Peyer's patch (tissue), 4 donors: ENCODE data around the gene COL27A1. TPM values are rescaled to one million over a fixed set of nuclear protein-coding genes. Genes with fewer than 3 reads are reported as not detected.
"Not testable (repeated sequence)": the region's sequence is repeated elsewhere in the genome, so short reads cannot be mapped to it uniquely, and the experiment has no call there.

Experiments
- DNase-seq, 3 donors: peaks; one replicate each; pipeline ENCODE4 v3.0.0-alpha.2; 2017 to 2019
- H3K27ac ChIP-seq, 4 donors: fragments of 200-600 bp; sonication (generic); one replicate each; pipeline ENCODE4 v1.5.1; 2016 to 2019
- H3K27me3 ChIP-seq, 2 donors: fragments of 200-600 bp; sonication (generic); one replicate each; pipeline ENCODE4 v1.5.1; 2019
- H3K36me3 ChIP-seq, 3 donors: fragments of 200-600 bp; sonication (generic); one replicate each; pipeline ENCODE4 v1.5.1; 2016 to 2019
- H3K4me1 ChIP-seq, 4 donors: fragments of 200-600 bp; sonication (generic); one replicate each; pipeline ENCODE4 v1.5.1; 2016 to 2019
- H3K4me3 ChIP-seq, 4 donors: fragments of 200-600 bp; sonication (generic); 1 replicate in 3 of 4; 2 replicates in 1 of 4; pipeline ENCODE4 v1.5.1; 2016 to 2019; ENCODE audit warnings: mild to moderate bottlenecking in 1 of 4
- H3K9me3 ChIP-seq, 4 donors: fragments of 200-600 bp; sonication (generic); one replicate each; pipeline ENCODE4 v1.5.1; 2016 to 2019; ENCODE audit warnings: mild to moderate bottlenecking in 1 of 4
- CTCF ChIP-seq, 6 experiments: fragments of 450-650 bp in 4 of 6; fragments of 200-600 bp in 2 of 6; sonication (generic) in 1 of 6; IDR thresholded peaks; one replicate each; pipeline ENCODE4 v1.5.1; 2017 to 2019; ENCODE audit warnings: antibody characterized with exemption in 6 of 6, mild to moderate bottlenecking in 3 of 6, moderate library complexity in 1 of 6
- POLR2A ChIP-seq, 2 donors: fragments of 450-650 bp; IDR thresholded peaks; one replicate each; pipeline ENCODE4 v1.5.1; 2017; ENCODE audit warnings: antibody characterized with exemption in 2 of 2, mild to moderate bottlenecking in 2 of 2, moderate library complexity in 2 of 2
- total RNA-seq, 4 donors: library from RNA; depleted of rRNA; stranded (reverse); fragments of >200 nt; gene quantifications; one replicate each; pipeline ENCODE4 v1.1.0, GENCODE V29; 2016

Gene COL27A1
- total RNA-seq, 4 donors from 2014 or later, result 5.8 to 23.1 (median 7.2) TPM

DNA sequence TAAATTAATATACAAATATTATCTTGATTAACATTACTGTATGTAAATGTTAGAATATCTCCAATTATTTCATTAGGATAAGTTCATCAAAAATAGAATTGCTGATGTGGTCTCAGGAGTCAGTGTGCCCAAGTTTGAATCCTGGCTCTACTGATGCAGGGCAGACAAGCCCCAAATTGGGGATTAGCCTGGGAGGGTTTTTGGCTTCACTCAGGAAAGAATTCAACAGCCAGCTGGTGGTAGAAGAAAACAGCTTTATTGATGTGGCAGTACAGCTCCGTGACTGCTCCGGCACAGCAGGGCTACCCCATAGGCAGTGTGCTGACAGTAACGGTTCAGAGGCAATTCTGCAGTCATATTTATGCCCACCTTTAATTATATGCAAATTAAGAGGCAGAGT, 32.5 kb downstream of the COL27A1 start:
- no peak for TF ChIP-seq CTCF (IDR thresholded peaks at IDR 0.05)
- TF ChIP-seq POLR2A (IDR thresholded peaks at IDR 0.05), result no peak
- H3K27me3 ChIP-seq, result no peaks in the 10 kb centered on the region
- no peak overlapping the region for H3K4me3 ChIP-seq
- peaks cover 0 to 7% (median 1%) of the 10 kb centered on the region in 4 donors for H3K9me3 ChIP-seq
- no peak overlapping the region for H3K27ac ChIP-seq
- H3K4me1 ChIP-seq, result no peaks in the 10 kb centered on the region
- H3K36me3 ChIP-seq, result no peaks in the 10 kb centered on the region
- DNase-seq, result no peak

DNA sequence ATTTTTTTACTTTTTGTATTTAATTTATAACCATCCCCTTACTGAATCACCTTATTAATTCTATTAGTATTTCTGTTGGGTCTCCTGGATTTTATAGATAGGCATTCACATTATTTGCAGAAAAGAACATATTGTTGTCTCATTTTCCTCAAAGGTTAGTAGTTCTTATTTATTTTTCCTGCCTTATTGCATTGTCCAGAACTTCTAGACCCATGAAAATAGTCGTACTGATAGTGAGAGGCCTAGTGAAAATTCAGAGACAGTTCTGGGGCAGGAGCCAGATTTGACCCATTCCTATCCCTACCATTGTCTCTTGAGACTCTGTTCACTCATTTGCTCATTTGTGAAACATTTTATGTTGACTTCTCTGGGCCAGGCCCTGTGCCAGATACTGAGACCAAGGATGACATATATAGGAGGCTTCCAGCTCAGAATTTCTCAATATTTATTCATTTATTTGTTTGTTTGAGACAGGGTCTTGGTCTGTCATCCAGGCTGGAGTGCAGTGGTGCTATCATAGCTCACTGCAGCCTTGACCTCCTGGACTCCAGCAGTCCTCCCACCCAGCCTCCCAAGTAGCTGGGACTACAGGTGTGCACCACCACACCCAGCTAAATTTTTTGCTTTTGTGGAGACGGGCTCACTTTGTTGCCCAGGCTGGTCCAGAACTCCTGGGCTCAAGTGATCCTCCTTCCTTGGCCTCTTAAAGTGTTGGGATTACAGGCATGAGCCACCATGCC, 34.7 kb downstream of the COL27A1 start:
- no peak overlapping the region for H3K27ac ChIP-seq
- H3K9me3 ChIP-seq, result peaks cover 0 to 7% (median 1%) of the 10 kb centered on the region in 4 donors
- no peaks in the 10 kb centered on the region for H3K36me3 ChIP-seq
- TF ChIP-seq POLR2A (IDR thresholded peaks at IDR 0.05) (no peak), CTCF (IDR thresholded peaks at IDR 0.05) (no peak)
- H3K4me1 ChIP-seq, result no peaks in the 10 kb centered on the region
- H3K4me3 ChIP-seq, result no peak overlapping the region
- H3K27me3 ChIP-seq, result no peaks in the 10 kb centered on the region
- no peak for DNase-seq

- TF ChIP-seq POLR2A (IDR thresholded peaks at IDR 0.05), result no peak
- no peak for TF ChIP-seq CTCF (IDR thresholded peaks at IDR 0.05)
- no peaks in the 10 kb centered on the region for H3K36me3 ChIP-seq
These were observed 35.2 kb downstream of the COL27A1 start for GRCh38 chr9:114190563-114190905.

DNA sequence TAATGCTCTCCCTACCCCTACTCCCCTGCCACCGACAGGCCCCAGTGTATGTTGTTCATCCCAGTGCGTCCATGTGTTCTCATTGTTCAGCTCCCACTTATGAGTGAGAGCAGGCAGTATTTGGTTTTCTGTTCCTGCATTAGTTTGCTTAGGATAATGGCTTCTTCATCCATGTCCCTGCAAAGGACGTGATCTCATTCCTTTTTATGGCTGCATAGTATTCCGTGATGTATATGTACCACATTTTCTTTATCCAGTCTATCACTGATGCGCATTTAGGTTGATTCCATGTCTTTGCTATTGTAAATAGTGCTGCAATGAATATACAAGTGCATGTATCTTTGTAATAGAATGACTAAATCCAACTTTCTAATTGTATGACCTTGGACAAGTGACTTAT, 36.1 kb downstream of the COL27A1 start:
- H3K4me1 ChIP-seq, H3K27ac ChIP-seq, H3K27me3 ChIP-seq, H3K9me3 ChIP-seq, DNase-seq, H3K4me3 ChIP-seq, H3K36me3 ChIP-seq: not testable (repeated sequence)

More at GRCh38 chr9:114190563-114190905, 35.2 kb downstream of the COL27A1 start:
- Histone ChIP-seq H3K4me3 (no peak overlapping the region), H3K9me3 (peaks cover 0 to 7% (median 1%) of the 10 kb centered on the region in 4 donors), H3K27me3 (no peaks in the 10 kb centered on the region), H3K4me1 (no peaks in the 10 kb centered on the region), H3K27ac (no peak overlapping the region)
- no peak for DNase-seq

DNA sequence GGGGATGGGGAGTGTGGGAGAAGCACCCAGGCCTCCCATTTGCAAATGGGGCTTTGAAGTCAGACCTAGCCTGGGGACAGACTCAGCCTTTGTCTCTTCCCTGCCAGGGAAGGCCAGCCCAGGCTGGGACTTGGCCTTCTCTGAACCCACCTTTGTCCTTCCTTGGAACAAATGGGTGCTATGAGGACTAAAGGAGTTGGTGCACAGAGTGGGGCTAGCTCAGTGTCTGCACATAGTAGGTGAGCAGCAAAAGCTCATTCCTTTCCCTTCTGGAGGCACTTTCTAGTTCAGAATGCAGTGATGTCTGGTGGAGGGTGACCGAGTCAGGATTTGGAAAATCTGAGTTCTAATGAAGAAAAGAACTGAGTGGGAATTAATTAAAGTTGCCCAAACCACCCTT, 37.2 kb downstream of the COL27A1 start:
- H3K36me3 ChIP-seq, result no peaks in the 10 kb centered on the region

More for the DNA sequence above, 37.2 kb downstream of the COL27A1 start:
- Histone ChIP-seq H3K27me3 (no peaks in the 10 kb centered on the region), H3K9me3 (peaks cover 0 to 7% (median 1%) of the 10 kb centered on the region in 4 donors), H3K4me3 (no peak overlapping the region), H3K4me1 (no peaks in the 10 kb centered on the region), H3K27ac (no peak overlapping the region)
- DNase-seq, result no peak
- TF ChIP-seq POLR2A (IDR thresholded peaks at IDR 0.05) (no peak), CTCF (IDR thresholded peaks at IDR 0.05) (no peak)
